K562 (cell line): ENCODE measurements around the gene POU3F1. TPM values are rescaled to one million over a fixed set of nuclear protein-coding genes. Genes with fewer than 3 reads are reported as not detected.
A peak's percentile ranks its signal among the peaks of the same experiment; 100 is the strongest.

Experiments used
- BHLHE40 ChIP-seq: IDR thresholded peaks from 2 replicates; pipeline ENCODE4 v1.6.1; 2011; ENCODE audit warnings: low read length, improper control_type of control experiment
- CEBPG ChIP-seq, 3 experiments: fragments of 200-800 bp in 1 of 3; sonication (Bioruptor generic) in 1 of 3; sonication (generic) in 1 of 3; formaldehyde crosslinking in 1 of 3; IDR thresholded peaks in 2 of 3; conservative IDR thresholded peaks in 1 of 3; 2 replicates each; pipeline versions ENCODE4 v1.6.1 to v1.8.0; 2016 to 2022; ENCODE audit warnings: missing compliant biosample characterization in 2 of 3, missing genetic modification characterization in 2 of 3, mild to moderate bottlenecking in 1 of 3, missing genetic modification reagents in 1 of 3
- CSDE1 ChIP-seq, 2 experiments: fragments of 450-650 bp; IDR thresholded peaks; 2 replicates each; pipeline ENCODE4 v1.6.1; 2016; ENCODE audit warnings: mild to moderate bottlenecking in 1 of 2
- EWSR1 ChIP-seq: fragments of 450-650 bp; IDR thresholded peaks from 2 replicates; pipeline ENCODE4 v1.6.1; 2018; ENCODE audit warnings: borderline replicate concordance, mild to moderate bottlenecking, low read depth, moderate library complexity; ENCODE audit not compliant: partially characterized antibody
- GABPB1 ChIP-seq: sonication (generic); formaldehyde crosslinking; IDR thresholded peaks from 2 replicates; pipeline ENCODE4 v1.8.0; 2022; ENCODE audit warnings: mild to moderate bottlenecking, missing genetic modification reagents
- LCOR ChIP-seq: sonication (generic); formaldehyde crosslinking; IDR thresholded peaks from 2 replicates; pipeline ENCODE4 v1.8.0; 2022; ENCODE audit warnings: mild to moderate bottlenecking, missing genetic modification reagents
- PYGO2 ChIP-seq: fragments of 450-650 bp; IDR thresholded peaks from 2 replicates; pipeline ENCODE4 v1.6.1; 2016; ENCODE audit warnings: mild to moderate bottlenecking, missing genetic modification characterization, moderate library complexity, missing compliant biosample characterization
- RBBP5 ChIP-seq: fragments of 200-600 bp; sonication (generic); IDR thresholded peaks from 2 replicates; pipeline ENCODE4 v1.6.1; 2012; ENCODE audit warnings: borderline replicate concordance, mild to moderate bottlenecking, low read length, control low read depth, inconsistent platforms; ENCODE audit not compliant: insufficient read depth, poor library complexity, severe bottlenecking
- RFX1 ChIP-seq: fragments of 450-650 bp; IDR thresholded peaks from 2 replicates; pipeline ENCODE4 v1.6.1; 2016; ENCODE audit warnings: mild to moderate bottlenecking, moderate library complexity
- RUNX1 ChIP-seq: sonication (generic); IDR thresholded peaks from 2 replicates; pipeline ENCODE4 v1.6.1; 2016; ENCODE audit warnings: antibody characterized with exemption, low read depth
- ZFPM2 ChIP-seq: fragments of 250-450 bp; sonication (Bioruptor Pico); IDR thresholded peaks from 2 replicates; pipeline ENCODE4 v1.5.1; 2022; ENCODE audit warnings: mild to moderate bottlenecking
- ZNF707 ChIP-seq: fragments of 250-450 bp; sonication (Bioruptor Pico); conservative IDR thresholded peaks from 2 replicates; pipeline ENCODE4 v1.8.0; 2022; ENCODE audit warnings: inconsistent platforms, mild to moderate bottlenecking, moderate library complexity
- polyA plus RNA-seq, 8 experiments: library from polyadenylated mRNA; depleted of rRNA in 4 of 8; stranded (reverse) in 5 of 8; unstranded in 3 of 8; fragments of >200 nt; fragmentation: Nextera tagmentation in 2 of 8; fragmentation: Illumina TruSeq in 1 of 8; extraction: Ambion mirVana in 2 of 8; extraction: Trizol in 1 of 8; gene quantifications; 2 replicates each; pipeline versions ENCODE4 v1.2.1 to v1.2.3, GENCODE V29; 2011 to 2014; ENCODE audit warnings: inconsistent platforms in 1 of 8, missing spikeins in 1 of 8
- total RNA-seq, 7 experiments: library from RNA; depleted of rRNA in 6 of 7; stranded (reverse); fragments of >200 nt in 6 of 7; fragmentation: Illumina TruSeq in 2 of 7; extraction: Trizol in 2 of 7; gene quantifications; 2 replicates each; pipeline versions ENCODE4 v1.2.1 to v1.2.3, GENCODE V29; 2011 to 2021; ENCODE audit warnings: low replicate concordance in 1 of 7
- TF ChIP-seq, protein P1 (sequence below): IDR thresholded peaks from 2 replicates; pipeline ENCODE4 v1.6.1; 2014; ENCODE audit warnings: antibody characterized with exemption
- TF ChIP-seq, protein P2 (sequence below): sonication (generic); formaldehyde crosslinking; IDR thresholded peaks from 2 replicates; pipeline ENCODE4 v1.9.0; 2022; ENCODE audit warnings: mild to moderate bottlenecking, missing genetic modification reagents
- TF ChIP-seq, protein P3 (sequence below): sonication (generic); formaldehyde crosslinking; IDR thresholded peaks from 2 replicates; pipeline ENCODE4 v1.8.1; 2023; ENCODE audit warnings: missing genetic modification reagents, mild to moderate bottlenecking, borderline replicate concordance
- TF ChIP-seq, protein P4 (sequence below): fragments of 450-650 bp; IDR thresholded peaks from 2 replicates; pipeline ENCODE4 v1.6.1; 2017; ENCODE audit warnings: antibody characterized with exemption, mild to moderate bottlenecking
- TF ChIP-seq, protein P5 (sequence below): fragments of 250-450 bp; sonication (Bioruptor Pico); IDR thresholded peaks from 2 replicates; pipeline ENCODE4 v1.6.1; 2021; ENCODE audit warnings: mild to moderate bottlenecking

The POU3F1 gene
- total and polyA plus RNA-seq, 9 of the 15 experiments (the other 6 are each of a cell fraction or from before 2014, with no cell fraction given): 0.09 TPM; not detected in 8

DNA sequence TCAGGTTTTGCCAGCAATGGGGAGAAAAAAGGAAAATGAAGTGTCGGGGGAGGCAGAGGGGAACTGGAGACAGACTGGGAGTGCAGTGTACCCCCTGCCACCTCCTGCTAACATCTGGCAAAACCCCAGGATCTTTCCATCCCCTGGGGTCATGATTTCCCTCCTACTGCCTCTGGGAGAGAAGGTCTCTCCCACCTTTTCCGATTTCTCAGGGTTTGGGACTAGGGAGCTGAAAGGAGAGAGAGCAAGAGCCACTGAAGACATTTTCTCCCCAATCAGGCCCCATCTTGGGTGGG lies 46.4 kb downstream of the POU3F1 start (continued):
- TF ChIP-seq, protein P1, sequence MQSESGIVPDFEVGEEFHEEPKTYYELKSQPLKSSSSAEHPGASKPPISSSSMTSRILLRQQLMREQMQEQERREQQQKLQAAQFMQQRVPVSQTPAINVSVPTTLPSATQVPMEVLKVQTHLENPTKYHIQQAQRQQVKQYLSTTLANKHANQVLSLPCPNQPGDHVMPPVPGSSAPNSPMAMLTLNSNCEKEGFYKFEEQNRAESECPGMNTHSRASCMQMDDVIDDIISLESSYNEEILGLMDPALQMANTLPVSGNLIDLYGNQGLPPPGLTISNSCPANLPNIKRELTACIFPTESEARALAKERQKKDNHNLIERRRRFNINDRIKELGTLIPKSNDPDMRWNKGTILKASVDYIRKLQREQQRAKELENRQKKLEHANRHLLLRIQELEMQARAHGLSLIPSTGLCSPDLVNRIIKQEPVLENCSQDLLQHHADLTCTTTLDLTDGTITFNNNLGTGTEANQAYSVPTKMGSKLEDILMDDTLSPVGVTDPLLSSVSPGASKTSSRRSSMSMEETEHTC: no peak
- TF ChIP-seq GABPB1 (CRISPR knock-in tag) (no peak), EWSR1 (no peak), CEBPG (CRISPR knock-in tag; IDR thresholded peaks at IDR 0.05) (0 out of 2 replicates have a peak, but pooled peaks have one; percentile 1), CEBPG (tag; conservative IDR thresholded peaks at IDR 0.05 in 1 of 2, IDR thresholded peaks at IDR 0.05 in 1 of 2) (no peak), RBBP5 (no peak), RUNX1 (no peak), BHLHE40 (no peak), LCOR (no peak), PYGO2 (tag) (peak; percentile 20; the same call in 1 of the 2 replicates), RFX1 (no peak), CSDE1 (IDR thresholded peaks at IDR 0.05) (no peak), ZFPM2 (no peak), ZNF707 (CRISPR knock-in tag) (no peak)
- TF ChIP-seq, protein P2, sequence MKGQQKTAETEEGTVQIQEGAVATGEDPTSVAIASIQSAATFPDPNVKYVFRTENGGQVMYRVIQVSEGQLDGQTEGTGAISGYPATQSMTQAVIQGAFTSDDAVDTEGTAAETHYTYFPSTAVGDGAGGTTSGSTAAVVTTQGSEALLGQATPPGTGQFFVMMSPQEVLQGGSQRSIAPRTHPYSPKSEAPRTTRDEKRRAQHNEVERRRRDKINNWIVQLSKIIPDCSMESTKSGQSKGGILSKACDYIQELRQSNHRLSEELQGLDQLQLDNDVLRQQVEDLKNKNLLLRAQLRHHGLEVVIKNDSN (CRISPR knock-in tag): 0 out of 2 replicates have a peak, but pooled peaks have one; percentile 25
- TF ChIP-seq, protein P3, sequence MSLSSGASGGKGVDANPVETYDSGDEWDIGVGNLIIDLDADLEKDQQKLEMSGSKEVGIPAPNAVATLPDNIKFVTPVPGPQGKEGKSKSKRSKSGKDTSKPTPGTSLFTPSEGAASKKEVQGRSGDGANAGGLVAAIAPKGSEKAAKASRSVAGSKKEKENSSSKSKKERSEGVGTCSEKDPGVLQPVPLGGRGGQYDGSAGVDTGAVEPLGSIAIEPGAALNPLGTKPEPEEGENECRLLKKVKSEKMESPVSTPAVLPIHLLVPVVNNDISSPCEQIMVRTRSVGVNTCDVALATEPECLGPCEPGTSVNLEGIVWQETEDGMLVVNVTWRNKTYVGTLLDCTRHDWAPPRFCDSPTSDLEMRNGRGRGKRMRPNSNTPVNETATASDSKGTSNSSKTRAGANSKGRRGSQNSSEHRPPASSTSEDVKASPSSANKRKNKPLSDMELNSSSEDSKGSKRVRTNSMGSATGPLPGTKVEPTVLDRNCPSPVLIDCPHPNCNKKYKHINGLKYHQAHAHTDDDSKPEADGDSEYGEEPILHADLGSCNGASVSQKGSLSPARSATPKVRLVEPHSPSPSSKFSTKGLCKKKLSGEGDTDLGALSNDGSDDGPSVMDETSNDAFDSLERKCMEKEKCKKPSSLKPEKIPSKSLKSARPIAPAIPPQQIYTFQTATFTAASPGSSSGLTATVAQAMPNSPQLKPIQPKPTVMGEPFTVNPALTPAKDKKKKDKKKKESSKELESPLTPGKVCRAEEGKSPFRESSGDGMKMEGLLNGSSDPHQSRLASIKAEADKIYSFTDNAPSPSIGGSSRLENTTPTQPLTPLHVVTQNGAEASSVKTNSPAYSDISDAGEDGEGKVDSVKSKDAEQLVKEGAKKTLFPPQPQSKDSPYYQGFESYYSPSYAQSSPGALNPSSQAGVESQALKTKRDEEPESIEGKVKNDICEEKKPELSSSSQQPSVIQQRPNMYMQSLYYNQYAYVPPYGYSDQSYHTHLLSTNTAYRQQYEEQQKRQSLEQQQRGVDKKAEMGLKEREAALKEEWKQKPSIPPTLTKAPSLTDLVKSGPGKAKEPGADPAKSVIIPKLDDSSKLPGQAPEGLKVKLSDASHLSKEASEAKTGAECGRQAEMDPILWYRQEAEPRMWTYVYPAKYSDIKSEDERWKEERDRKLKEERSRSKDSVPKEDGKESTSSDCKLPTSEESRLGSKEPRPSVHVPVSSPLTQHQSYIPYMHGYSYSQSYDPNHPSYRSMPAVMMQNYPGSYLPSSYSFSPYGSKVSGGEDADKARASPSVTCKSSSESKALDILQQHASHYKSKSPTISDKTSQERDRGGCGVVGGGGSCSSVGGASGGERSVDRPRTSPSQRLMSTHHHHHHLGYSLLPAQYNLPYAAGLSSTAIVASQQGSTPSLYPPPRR: no peak
- TF ChIP-seq, protein P4, sequence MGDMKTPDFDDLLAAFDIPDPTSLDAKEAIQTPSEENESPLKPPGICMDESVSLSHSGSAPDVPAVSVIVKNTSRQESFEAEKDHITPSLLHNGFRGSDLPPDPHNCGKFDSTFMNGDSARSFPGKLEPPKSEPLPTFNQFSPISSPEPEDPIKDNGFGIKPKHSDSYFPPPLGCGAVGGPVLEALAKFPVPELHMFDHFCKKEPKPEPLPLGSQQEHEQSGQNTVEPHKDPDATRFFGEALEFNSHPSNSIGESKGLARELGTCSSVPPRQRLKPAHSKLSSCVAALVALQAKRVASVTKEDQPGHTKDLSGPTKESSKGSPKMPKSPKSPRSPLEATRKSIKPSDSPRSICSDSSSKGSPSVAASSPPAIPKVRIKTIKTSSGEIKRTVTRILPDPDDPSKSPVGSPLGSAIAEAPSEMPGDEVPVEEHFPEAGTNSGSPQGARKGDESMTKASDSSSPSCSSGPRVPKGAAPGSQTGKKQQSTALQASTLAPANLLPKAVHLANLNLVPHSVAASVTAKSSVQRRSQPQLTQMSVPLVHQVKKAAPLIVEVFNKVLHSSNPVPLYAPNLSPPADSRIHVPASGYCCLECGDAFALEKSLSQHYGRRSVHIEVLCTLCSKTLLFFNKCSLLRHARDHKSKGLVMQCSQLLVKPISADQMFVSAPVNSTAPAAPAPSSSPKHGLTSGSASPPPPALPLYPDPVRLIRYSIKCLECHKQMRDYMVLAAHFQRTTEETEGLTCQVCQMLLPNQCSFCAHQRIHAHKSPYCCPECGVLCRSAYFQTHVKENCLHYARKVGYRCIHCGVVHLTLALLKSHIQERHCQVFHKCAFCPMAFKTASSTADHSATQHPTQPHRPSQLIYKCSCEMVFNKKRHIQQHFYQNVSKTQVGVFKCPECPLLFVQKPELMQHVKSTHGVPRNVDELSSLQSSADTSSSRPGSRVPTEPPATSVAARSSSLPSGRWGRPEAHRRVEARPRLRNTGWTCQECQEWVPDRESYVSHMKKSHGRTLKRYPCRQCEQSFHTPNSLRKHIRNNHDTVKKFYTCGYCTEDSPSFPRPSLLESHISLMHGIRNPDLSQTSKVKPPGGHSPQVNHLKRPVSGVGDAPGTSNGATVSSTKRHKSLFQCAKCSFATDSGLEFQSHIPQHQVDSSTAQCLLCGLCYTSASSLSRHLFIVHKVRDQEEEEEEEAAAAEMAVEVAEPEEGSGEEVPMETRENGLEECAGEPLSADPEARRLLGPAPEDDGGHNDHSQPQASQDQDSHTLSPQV: no peak
- TF ChIP-seq, protein P5, sequence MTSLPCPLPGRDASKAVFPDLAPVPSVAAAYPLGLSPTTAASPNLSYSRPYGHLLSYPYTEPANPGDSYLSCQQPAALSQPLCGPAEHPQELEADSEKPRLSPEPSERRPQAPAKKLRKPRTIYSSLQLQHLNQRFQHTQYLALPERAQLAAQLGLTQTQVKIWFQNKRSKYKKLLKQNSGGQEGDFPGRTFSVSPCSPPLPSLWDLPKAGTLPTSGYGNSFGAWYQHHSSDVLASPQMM (CRISPR knock-in tag): no peak
